Trophoblast cell (in vitro differentiated cells and primary cell): Measurements from ENCODE around the gene HOXB6.

ENCODE experiments used
- DNase-seq, 2 donors: peaks; one replicate each; pipeline ENCODE4 v3.0.0-alpha.2; 2016
- H2AFZ ChIP-seq: 2 replicates; pipeline ENCODE4 v1.6.1; 2013; ENCODE audit warnings: low read length, moderate library complexity, mild to moderate bottlenecking; ENCODE audit not compliant: insufficient read depth, poor library complexity
- H2AK5ac ChIP-seq: 2 replicates; pipeline ENCODE4 v1.6.1; 2013; ENCODE audit warnings: mild to moderate bottlenecking, low read length
- H2BK120ac ChIP-seq: 2 replicates; pipeline ENCODE4 v1.6.1; 2013; ENCODE audit warnings: low read length, mild to moderate bottlenecking, moderate library complexity; ENCODE audit not compliant: insufficient read depth, poor library complexity
- H2BK12ac ChIP-seq: 2 replicates; pipeline ENCODE4 v1.6.1; 2013; ENCODE audit warnings: mild to moderate bottlenecking, low read length, moderate library complexity
- H2BK5ac ChIP-seq: 2 replicates; pipeline ENCODE4 v1.6.1; 2013; ENCODE audit warnings: low read length, low read depth, moderate library complexity, mild to moderate bottlenecking; ENCODE audit not compliant: poor library complexity
- H3K14ac ChIP-seq: 2 replicates; pipeline ENCODE4 v1.6.1; 2013; ENCODE audit warnings: mild to moderate bottlenecking, low read length
- H3K18ac ChIP-seq: 2 replicates; pipeline ENCODE4 v1.6.1; 2013; ENCODE audit warnings: mild to moderate bottlenecking, low read length
- H3K23ac ChIP-seq: 2 replicates; pipeline ENCODE4 v1.6.1; 2013; ENCODE audit warnings: low read length
- H3K27ac ChIP-seq: 2 replicates; pipeline ENCODE4 v1.5.1; 2013; ENCODE audit warnings: low read depth, mild to moderate bottlenecking, inconsistent platforms, low read length, moderate library complexity
- H3K27me3 ChIP-seq: 2 replicates; pipeline ENCODE4 v1.6.1; 2013; ENCODE audit warnings: inconsistent platforms, mild to moderate bottlenecking, low read length, moderate library complexity; ENCODE audit not compliant: insufficient read depth
- H3K36me3 ChIP-seq, 2 experiments: 1 replicate in 1 of 2; 2 replicates in 1 of 2; pipeline ENCODE4 v1.6.1; 2013; ENCODE audit warnings: low read length in 2 of 2, mild to moderate bottlenecking in 2 of 2, moderate library complexity in 1 of 2; ENCODE audit not compliant: insufficient read depth in 2 of 2, control insufficient read depth in 1 of 2
- H3K4ac ChIP-seq: 2 replicates; pipeline ENCODE4 v1.6.1; 2013; ENCODE audit warnings: low read depth, mild to moderate bottlenecking, low read length, moderate library complexity
- H3K4me1 ChIP-seq, 2 experiments: 1 replicate in 1 of 2; 2 replicates in 1 of 2; pipeline ENCODE4 v1.6.1; 2013; ENCODE audit warnings: low read length in 2 of 2, mild to moderate bottlenecking in 2 of 2, moderate library complexity in 1 of 2; ENCODE audit not compliant: insufficient read depth in 2 of 2, control insufficient read depth in 1 of 2
- H3K4me2 ChIP-seq: 2 replicates; pipeline ENCODE4 v1.6.1; 2013; ENCODE audit warnings: inconsistent platforms, mild to moderate bottlenecking, low read length, moderate library complexity
- H3K4me3 ChIP-seq: 2 replicates; pipeline ENCODE4 v1.5.1; 2013; ENCODE audit warnings: mild to moderate bottlenecking, low read depth, low read length, inconsistent platforms
- H3K79me1 ChIP-seq: one replicate; pipeline ENCODE4 v1.6.1; 2013; ENCODE audit warnings: low read length
- H3K79me2 ChIP-seq: 2 replicates; pipeline ENCODE4 v1.6.1; 2013; ENCODE audit warnings: low read length, mild to moderate bottlenecking; ENCODE audit not compliant: control insufficient read depth, insufficient read depth, poor library complexity
- H3K9ac ChIP-seq: 2 replicates; pipeline ENCODE4 v1.6.1; 2013; ENCODE audit warnings: mild to moderate bottlenecking, low read length
- H3K9me3 ChIP-seq: 2 replicates; pipeline ENCODE4 v1.6.1; 2013; ENCODE audit warnings: low read depth, mild to moderate bottlenecking, control low read depth, inconsistent platforms, low read length; ENCODE audit not compliant: insufficient read depth
- H4K12ac ChIP-seq: 2 replicates; pipeline ENCODE4 v1.6.1; 2013; ENCODE audit warnings: low read depth, mild to moderate bottlenecking, low read length, moderate library complexity
- H4K8ac ChIP-seq: 2 replicates; pipeline ENCODE4 v1.6.1; 2013; ENCODE audit warnings: low read depth, mild to moderate bottlenecking, low read length, moderate library complexity
- H4K91ac ChIP-seq: one replicate; pipeline ENCODE4 v1.6.1; 2013; ENCODE audit warnings: low read depth, mild to moderate bottlenecking, low read length, moderate library complexity
- WGBS: extraction: QIAGEN DNeasy Blood & Tissue Kit; methylation state at CpG from one replicate; pipeline ENCODE4 v1.1.7; 2013; ENCODE audit warnings: missing lambda C conversion rate; ENCODE audit not compliant: insufficient read length, insufficient coverage; ENCODE audit errors: extremely low coverage; 5-methylcytosine and 5-hydroxymethylcytosine counted together

HOXB6 gene

GRCh38 chr17:48564188-48565021, 40.4 kb downstream of the HOXB6 start:
- peaks cover 0 to 2% of the 10 kb centered on the region in 2 experiments for H3K36me3 ChIP-seq
- H3K27ac ChIP-seq = no peak overlapping the region
- H2BK5ac ChIP-seq = no peak overlapping the region
- H3K79me2 ChIP-seq = no peaks in the 10 kb centered on the region
- peak overlapping the region; percentile 85 for H3K18ac ChIP-seq
- H3K4me1 ChIP-seq = peaks cover 7 to 16% of the 10 kb centered on the region in 2 experiments
- DNase-seq = no peak
- peak overlapping the region; percentile 72 for H4K91ac ChIP-seq
- WGBS = no CpG with 5 or more reads among the region's 73 CpGs
- H3K9ac ChIP-seq = no peak overlapping the region
- peak overlapping the region; percentile 3 for H2AK5ac ChIP-seq
- peaks cover 7% of the 10 kb centered on the region for H3K9me3 ChIP-seq
- peak overlapping the region; percentile 63 for H3K4me2 ChIP-seq
- H2BK120ac ChIP-seq = peak overlapping the region; percentile 21
- peaks cover 3% of the 10 kb centered on the region for H3K79me1 ChIP-seq
- H2AFZ ChIP-seq = no peak overlapping the region
- H3K27me3 ChIP-seq = peaks cover 13% of the 10 kb centered on the region
- H3K14ac ChIP-seq = peak overlapping the region; percentile 66
- H2BK12ac ChIP-seq = peak overlapping the region; percentile 41
- H4K12ac ChIP-seq = peak overlapping the region; percentile 27
- H3K4ac ChIP-seq = no peak overlapping the region
- H3K4me3 ChIP-seq = peak overlapping the region; percentile 63
- peak overlapping the region; percentile 70 for H4K8ac ChIP-seq
- no peak overlapping the region for H3K23ac ChIP-seq

GRCh38 chr17:48563867-48564187, 41.0 kb downstream of the HOXB6 start:
- H3K9me3 ChIP-seq = peaks cover 7% of the 10 kb centered on the region
- H3K4ac ChIP-seq = no peak overlapping the region
- H3K27me3 ChIP-seq = peaks cover 13% of the 10 kb centered on the region

GRCh38 chr17:48563385-48563838, 41.4 kb downstream of the HOXB6 start:
- H3K4me2 ChIP-seq = no peak overlapping the region
- H2BK120ac ChIP-seq = no peak overlapping the region
- H4K91ac ChIP-seq = no peak overlapping the region
- H2BK5ac ChIP-seq = no peak overlapping the region
- peaks cover 7% of the 10 kb centered on the region for H3K9me3 ChIP-seq
- no peak overlapping the region for H3K4me3 ChIP-seq
- H2BK12ac ChIP-seq = no peak overlapping the region
- H3K18ac ChIP-seq = no peak overlapping the region
- H2AFZ ChIP-seq = no peak overlapping the region
- H3K79me1 ChIP-seq = peaks cover 3% of the 10 kb centered on the region
- peaks cover 0 to 2% of the 10 kb centered on the region in 2 experiments for H3K36me3 ChIP-seq
- no peak overlapping the region for H3K9ac ChIP-seq
- H3K14ac ChIP-seq = no peak overlapping the region
- H3K79me2 ChIP-seq = no peaks in the 10 kb centered on the region
- peak overlapping the region; percentile 77 for H3K23ac ChIP-seq
- no peak overlapping the region for H4K8ac ChIP-seq
- H3K4me1 ChIP-seq = peaks cover 7 to 11% of the 10 kb centered on the region in 2 experiments
- no peak for DNase-seq
- H3K27me3 ChIP-seq = peaks cover 13% of the 10 kb centered on the region
- no peak overlapping the region for H3K27ac ChIP-seq
- H2AK5ac ChIP-seq = no peak overlapping the region
- H3K4ac ChIP-seq = no peak overlapping the region
- no peak overlapping the region for H4K12ac ChIP-seq
- WGBS = no CpG with 5 or more reads among the region's 6 CpGs

More at GRCh38 chr17:48563867-48564187, 41.0 kb downstream of the HOXB6 start:
- DNase-seq = no peak
- Histone ChIP-seq H3K27ac (no peak overlapping the region), H3K4me1 (peaks cover 7 to 12% of the 10 kb centered on the region in 2 experiments), H2BK5ac (no peak overlapping the region), H4K91ac (peak overlapping the region; percentile 31), H2AK5ac (no peak overlapping the region), H3K4me3 (no peak overlapping the region), H2BK120ac (no peak overlapping the region), H2AFZ (no peak overlapping the region), H3K23ac (no peak overlapping the region), H3K4me2 (peak overlapping the region; percentile 34), H2BK12ac (no peak overlapping the region), H4K8ac (no peak overlapping the region), H3K9ac (no peak overlapping the region), H3K36me3 (peaks cover 0 to 2% of the 10 kb centered on the region in 2 experiments), H3K18ac (no peak overlapping the region), H3K14ac (no peak overlapping the region), H4K12ac (no peak overlapping the region), H3K79me1 (peaks cover 3% of the 10 kb centered on the region), H3K79me2 (no peaks in the 10 kb centered on the region)
- no CpG with 5 or more reads among the region's 10 CpGs for WGBS

- Histone ChIP-seq H3K9ac (no peak overlapping the region), H3K79me1 (peaks cover 3% of the 10 kb centered on the region), H3K9me3 (peaks cover 7% of the 10 kb centered on the region), H2AFZ (no peak overlapping the region), H3K14ac (no peak overlapping the region), H4K91ac (no peak overlapping the region), H3K4ac (no peak overlapping the region), H2BK5ac (no peak overlapping the region), H3K4me3 (no peak overlapping the region), H2AK5ac (no peak overlapping the region), H2BK120ac (no peak overlapping the region), H3K4me2 (no peak overlapping the region), H2BK12ac (no peak overlapping the region), H3K36me3 (peaks cover 0 to 2% of the 10 kb centered on the region in 2 experiments), H3K27ac (no peak overlapping the region), H4K12ac (no peak overlapping the region), H3K27me3 (peaks cover 13% of the 10 kb centered on the region), H3K18ac (no peak overlapping the region), H3K23ac (no peak overlapping the region), H3K4me1 (peaks cover 6 to 10% of the 10 kb centered on the region in 2 experiments), H3K79me2 (no peaks in the 10 kb centered on the region), H4K8ac (no peak overlapping the region)
- no CpG with 5 or more reads among the region's 5 CpGs for WGBS
- no peak for DNase-seq
Measured at GRCh38 chr17:48562934-48563333, 41.9 kb downstream of the HOXB6 start.
